Ishikawa (cell line): Measurements from ENCODE around the gene GTF2A1L.

Source experiments
- CEBPB ChIP-seq: IDR thresholded peaks from 2 replicates; pipeline ENCODE4 v1.6.1; 2012
- CREB1 ChIP-seq: IDR thresholded peaks from 2 replicates; pipeline ENCODE4 v1.6.1; 2012; ENCODE audit warnings: low read depth
- EGR1 ChIP-seq: IDR thresholded peaks from 2 replicates; pipeline ENCODE4 v1.6.1; 2012
- EP300 ChIP-seq: IDR thresholded peaks from 2 replicates; pipeline ENCODE4 v1.6.1; 2012; ENCODE audit warnings: borderline replicate concordance
- FOXM1 ChIP-seq: IDR thresholded peaks from 2 replicates; pipeline ENCODE4 v1.6.1; 2012; ENCODE audit warnings: low read depth, borderline replicate concordance
- MAX ChIP-seq: IDR thresholded peaks from 2 replicates; pipeline ENCODE4 v1.6.1; 2012
- NFIC ChIP-seq: IDR thresholded peaks from 2 replicates; pipeline ENCODE4 v1.6.1; 2012
- RAD21 ChIP-seq: IDR thresholded peaks from 2 replicates; pipeline ENCODE4 v1.6.1; 2012; ENCODE audit warnings: low read depth
- REST ChIP-seq: IDR thresholded peaks from 2 replicates; pipeline ENCODE4 v1.6.1; 2012; ENCODE audit warnings: low read depth, mild to moderate bottlenecking
- TAF1 ChIP-seq: IDR thresholded peaks from 2 replicates; pipeline ENCODE4 v1.6.1; 2012; ENCODE audit warnings: low read depth, mild to moderate bottlenecking
- TCF12 ChIP-seq: IDR thresholded peaks from 2 replicates; pipeline ENCODE4 v1.6.1; 2012; ENCODE audit warnings: low read depth
- TEAD4 ChIP-seq: IDR thresholded peaks from 2 replicates; pipeline ENCODE4 v1.6.1; 2012
- USF1 ChIP-seq: IDR thresholded peaks from 2 replicates; pipeline ENCODE4 v1.6.1; 2012
- YY1 ChIP-seq: IDR thresholded peaks from 2 replicates; pipeline ENCODE4 v1.6.1; 2012; ENCODE audit warnings: low read depth
- ZBTB7A ChIP-seq: IDR thresholded peaks from 2 replicates; pipeline ENCODE4 v1.6.1; 2012; ENCODE audit warnings: low read depth

Gene GTF2A1L

GRCh38 chr2:48622691-48623090, 5.0 kb downstream of the GTF2A1L start:
- TF ChIP-seq RAD21: peak; percentile 30; the same call in 1 of the 2 replicates

- TF ChIP-seq YY1 (no peak), CEBPB (no peak), USF1 (no peak), EGR1 (no peak), MAX (no peak), FOXM1 (no peak), ZBTB7A (no peak), TEAD4 (no peak), NFIC (no peak), TCF12 (no peak), RAD21 (no peak), REST (no peak), EP300 (no peak), CREB1 (no peak), TAF1 (no peak)
Observed at GRCh38 chr2:48624696-48625095, 7.0 kb downstream of the GTF2A1L start.

- no peak for TF ChIP-seq FOXM1
- no peak for TF ChIP-seq EGR1
- no peak for TF ChIP-seq TAF1
- TF ChIP-seq CREB1: no peak
- TF ChIP-seq YY1: no peak
- TF ChIP-seq REST: no peak
- TF ChIP-seq RAD21: no peak
- no peak for TF ChIP-seq CEBPB
- TF ChIP-seq MAX: no peak
- TF ChIP-seq ZBTB7A: no peak
- TF ChIP-seq NFIC: no peak
Observed at GRCh38 chr2:48626047-48626446, 8.4 kb downstream of the GTF2A1L start.

GRCh38 chr2:48633143-48633542, 15.5 kb downstream of the GTF2A1L start:
- TF ChIP-seq RAD21: no peak
- no peak for TF ChIP-seq ZBTB7A
- TF ChIP-seq MAX: no peak
- no peak for TF ChIP-seq TCF12
- TF ChIP-seq YY1: no peak
- TF ChIP-seq NFIC: no peak
- no peak for TF ChIP-seq USF1
- TF ChIP-seq EGR1: no peak
- TF ChIP-seq TAF1: no peak

GRCh38 chr2:48635786-48636185, 18.1 kb downstream of the GTF2A1L start:
- TF ChIP-seq ZBTB7A (no peak), USF1 (no peak), YY1 (no peak), MAX (no peak), TCF12 (no peak), EGR1 (no peak), CEBPB (no peak), CREB1 (no peak), NFIC (no peak), REST (no peak), EP300 (no peak), TAF1 (no peak), TEAD4 (no peak), FOXM1 (no peak), RAD21 (no peak)
